Activated CD4-positive, alpha-beta T cell treated with anti-CD3 and anti-CD28 coated beads, Interleukin-2, amount 50 U/mL, for 1 hour (primary cell): ENCODE measurements around the gene PSMG1.
"Not testable (repeated sequence)": the region's sequence is repeated elsewhere in the genome, so short reads cannot be mapped to it uniquely, and the experiment has no call there.

Source experiments
- DNase-seq: peaks from one replicate; pipeline ENCODE4 v3.0.0-alpha.2; 2020

Gene PSMG1

GRCh38 chr21:39187141-39187540, 3.9 kb upstream of the PSMG1 start:
- no peak for DNase-seq

DNA sequence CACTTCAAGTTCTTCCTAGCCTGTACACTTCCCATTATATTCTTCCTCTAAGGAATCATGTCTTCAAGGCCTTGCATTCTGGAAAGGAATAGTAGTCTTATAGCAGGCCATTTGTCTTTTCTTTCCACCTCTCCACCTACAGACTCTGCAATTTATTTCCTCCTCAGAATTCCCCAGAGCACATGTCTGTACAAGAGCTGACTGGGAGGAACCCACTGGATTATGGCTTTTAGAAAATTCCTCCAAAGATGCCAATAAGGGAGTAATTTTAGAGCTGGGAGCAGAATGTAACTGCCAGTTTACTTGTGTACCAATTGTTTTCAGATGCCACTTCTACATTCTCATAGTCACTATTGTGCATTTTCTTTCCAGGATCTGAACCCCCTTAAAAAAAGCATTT, 3.4 kb upstream of the PSMG1 start:
- DNase-seq: no peak

DNA sequence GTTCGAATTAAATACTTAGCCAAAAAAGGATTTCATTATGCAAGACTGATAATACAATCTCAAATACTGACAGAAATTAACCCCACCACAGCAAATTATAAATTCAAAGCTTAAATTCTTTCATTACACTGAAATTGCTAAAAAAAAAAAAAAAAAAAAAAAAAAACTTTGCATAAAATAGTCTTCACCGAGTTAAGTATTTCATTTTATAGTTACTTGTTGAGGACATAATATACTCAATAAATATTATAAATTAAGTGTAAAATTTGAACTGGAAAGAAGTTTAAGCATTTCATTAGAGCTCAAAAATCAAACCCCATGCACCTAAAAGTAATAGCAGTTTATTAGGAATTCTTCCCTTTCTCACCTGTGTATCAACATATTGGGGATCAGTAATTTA, 1.9 kb upstream of the PSMG1 start:
- DNase-seq: no peak

DNA sequence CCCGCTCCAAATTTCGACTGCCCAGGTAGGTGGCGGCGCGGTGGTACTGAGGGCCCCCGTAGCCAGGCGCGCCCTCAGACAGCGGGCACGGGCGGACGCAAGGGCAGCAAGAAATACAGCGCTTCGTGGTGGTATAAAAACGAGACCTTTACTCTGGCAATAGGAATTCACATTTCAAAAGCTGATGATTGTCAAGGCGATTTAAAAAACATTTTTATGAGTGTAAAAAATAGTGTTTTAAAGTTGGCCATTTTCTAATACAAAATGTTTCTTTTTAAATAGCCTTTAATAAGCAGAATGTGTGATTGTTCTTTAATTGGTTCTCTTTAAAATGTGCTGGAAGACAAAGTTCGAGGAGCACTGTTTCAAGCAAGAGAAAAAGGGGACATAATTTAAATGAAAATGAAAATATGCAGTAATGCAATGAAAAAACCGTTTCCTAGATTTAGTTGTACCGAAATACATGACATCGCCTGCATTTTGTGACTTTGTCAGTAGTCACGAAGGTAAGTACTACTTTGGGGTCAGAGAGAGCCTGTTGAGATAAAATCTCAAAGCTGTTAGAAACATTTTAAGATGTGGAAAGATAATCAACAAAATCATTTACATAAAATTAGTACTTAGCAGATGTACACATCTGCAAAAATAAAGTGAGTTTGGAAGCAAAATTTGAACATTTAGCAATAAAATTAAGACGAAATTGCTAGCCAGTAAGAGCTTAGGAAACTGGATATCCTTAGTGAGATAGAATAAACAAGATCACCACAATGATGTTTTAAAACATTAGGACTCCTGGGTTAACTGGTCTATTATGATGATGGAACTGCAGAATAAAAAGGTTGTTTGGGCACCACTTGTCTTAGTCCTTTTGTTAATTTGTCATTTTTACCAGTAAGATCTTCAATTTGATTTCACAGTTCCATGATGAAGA, 1.1 kb upstream of the PSMG1 start:
- DNase-seq: no peak

GRCh38 chr21:39182484-39183271, 573 bp downstream of the PSMG1 start:
- DNase-seq: no peak

DNA sequence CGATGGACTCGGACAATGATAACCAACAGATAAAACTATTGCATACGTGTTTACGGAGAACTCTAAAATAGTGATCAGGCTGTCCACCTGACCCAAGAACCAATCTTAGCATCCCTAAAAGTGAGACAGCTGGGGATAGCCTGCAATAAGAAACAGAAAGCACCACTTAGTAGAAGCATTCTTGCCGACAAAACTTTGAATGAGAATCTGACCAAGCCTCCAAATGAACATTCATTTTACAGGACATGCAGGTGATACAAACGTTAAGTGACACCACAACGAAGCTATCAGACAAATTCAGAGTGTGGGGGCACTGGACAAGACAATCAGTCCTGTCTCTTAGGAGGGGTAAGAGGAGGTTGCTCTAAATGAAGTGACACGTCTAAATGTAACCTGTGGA, 1.2 kb downstream of the PSMG1 start:
- DNase-seq: no peak

GRCh38 chr21:39181205-39181818, 1.9 kb downstream of the PSMG1 start:
- no peak for DNase-seq

GRCh38 chr21:39180429-39181019, 2.7 kb downstream of the PSMG1 start:
- no peak for DNase-seq

GRCh38 chr21:39178421-39178820, 4.8 kb downstream of the PSMG1 start:
- DNase-seq: no peak

DNA sequence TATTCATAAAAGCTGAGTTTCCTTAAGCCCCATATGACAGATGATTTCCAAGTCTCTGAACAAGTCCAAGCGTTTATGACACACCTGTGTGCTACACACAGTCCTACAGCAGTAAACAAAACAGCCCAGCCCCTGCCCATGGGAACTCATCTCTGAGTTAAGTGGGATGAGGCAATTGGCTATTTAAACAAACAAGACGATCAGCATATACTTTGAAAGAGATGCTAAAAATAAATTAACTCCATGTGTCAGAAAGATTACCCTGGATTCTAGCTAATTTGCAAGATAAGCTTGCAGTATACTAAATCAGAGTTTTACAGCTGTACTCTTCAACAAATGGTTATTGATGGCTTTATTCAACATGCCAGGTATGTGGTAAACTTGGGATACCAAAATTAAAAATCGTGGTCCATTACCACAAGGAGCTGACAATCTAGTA, 7.0 kb downstream of the PSMG1 start:
- no peak for DNase-seq

- no peak for DNase-seq
Measured at GRCh38 chr21:39175665-39176064, 7.6 kb downstream of the PSMG1 start.

DNA sequence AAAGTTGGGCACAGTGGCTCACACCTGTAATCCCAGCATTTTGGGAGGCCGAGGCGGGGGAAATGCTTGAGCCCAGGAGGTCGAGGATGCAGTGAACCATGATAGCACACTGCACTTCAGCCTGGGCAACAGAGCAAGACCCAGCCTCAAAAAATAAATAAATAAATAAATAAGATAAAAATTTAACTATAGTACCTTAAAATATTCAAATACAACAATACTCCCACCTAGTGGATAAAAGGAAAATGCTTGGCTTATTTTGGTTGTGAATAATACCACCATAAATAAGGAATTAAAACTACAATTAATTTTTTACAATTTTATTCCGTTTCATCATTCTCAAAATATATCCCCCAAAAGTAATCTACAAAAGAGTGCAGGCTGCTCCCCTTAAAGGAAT, 8.1 kb downstream of the PSMG1 start:
- DNase-seq: no peak

DNA sequence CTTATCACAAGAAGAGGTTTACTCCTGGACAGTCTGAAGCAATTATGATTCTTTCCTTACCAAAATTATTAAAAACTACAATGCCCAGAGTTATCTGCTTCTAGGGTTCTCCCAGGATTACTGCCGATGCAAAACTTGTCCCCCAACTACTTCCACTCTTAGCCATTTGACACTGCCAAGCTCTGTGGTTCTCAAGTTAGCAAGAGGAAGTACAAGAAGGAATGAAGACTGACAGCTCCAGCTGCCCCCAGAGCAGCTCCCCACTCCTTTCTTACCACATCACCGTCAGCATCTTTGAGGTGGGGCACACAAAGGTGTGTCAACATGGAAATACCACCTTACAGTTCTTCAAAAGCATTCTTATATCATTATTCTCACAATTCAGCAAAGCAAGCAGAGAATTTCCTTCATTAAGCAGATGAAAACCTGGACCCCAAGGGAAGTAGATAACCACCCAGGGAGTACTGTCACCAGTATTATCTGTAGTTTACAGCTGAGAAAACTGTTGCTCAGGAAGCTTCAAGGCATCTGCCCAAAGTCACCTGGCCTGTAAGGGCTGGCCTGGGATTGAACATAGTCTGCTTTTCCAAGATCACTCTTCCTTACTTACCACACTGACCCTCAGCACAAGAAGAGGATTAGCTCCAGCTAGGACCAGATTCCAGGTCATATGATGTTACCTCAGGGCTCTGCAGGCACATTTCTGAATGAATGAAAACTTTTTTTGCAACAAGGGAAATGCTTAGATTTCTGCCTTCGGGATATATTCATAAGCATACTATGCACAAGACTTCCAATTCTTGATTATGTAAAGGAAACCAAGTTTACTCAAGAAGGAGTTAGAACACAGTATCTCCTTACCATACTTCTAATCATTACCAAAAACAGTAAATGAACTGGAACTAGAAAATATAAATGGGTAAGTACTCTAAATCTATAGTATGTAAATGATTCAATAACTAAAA, 9.3 kb downstream of the PSMG1 start:
- DNase-seq: no peak

DNA sequence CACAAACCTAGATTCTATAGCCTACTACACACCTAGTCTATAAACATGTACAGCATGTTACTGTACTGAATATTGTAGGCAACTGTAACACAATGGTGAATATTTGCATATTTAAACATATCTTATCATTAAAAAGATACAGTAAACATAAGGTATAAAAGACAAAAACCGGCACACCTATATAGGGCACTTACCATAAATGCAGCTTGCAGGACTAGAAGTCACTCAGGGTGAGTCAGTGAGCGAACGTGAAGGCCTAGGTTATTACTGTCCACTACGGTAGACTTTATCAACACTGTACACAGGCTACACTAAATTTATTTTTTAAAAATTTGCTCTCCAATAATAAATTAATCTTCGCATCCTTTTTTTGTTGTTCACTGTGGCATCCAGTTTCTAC, 13.3 kb downstream of the PSMG1 start:
- DNase-seq: no peak

DNA sequence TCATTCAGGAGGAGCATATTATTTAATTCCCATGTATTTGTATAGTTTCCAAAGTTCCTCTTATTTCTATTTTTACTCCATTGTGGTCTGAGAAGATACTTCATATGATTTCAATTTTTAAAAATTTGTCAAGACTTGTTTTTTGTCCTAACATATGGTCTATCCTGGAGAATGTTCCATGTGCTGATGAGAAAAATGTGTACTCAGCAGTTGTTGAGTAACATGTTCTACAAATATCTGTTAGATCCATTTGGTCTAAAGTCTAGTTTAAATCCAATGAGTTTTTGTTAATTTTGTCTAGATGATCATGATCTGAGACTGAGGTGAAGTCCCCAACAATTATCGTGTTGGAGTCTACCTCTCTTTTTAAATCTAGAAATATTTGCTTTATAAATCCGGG, 14.5 kb downstream of the PSMG1 start:
- DNase-seq: no peak

DNA sequence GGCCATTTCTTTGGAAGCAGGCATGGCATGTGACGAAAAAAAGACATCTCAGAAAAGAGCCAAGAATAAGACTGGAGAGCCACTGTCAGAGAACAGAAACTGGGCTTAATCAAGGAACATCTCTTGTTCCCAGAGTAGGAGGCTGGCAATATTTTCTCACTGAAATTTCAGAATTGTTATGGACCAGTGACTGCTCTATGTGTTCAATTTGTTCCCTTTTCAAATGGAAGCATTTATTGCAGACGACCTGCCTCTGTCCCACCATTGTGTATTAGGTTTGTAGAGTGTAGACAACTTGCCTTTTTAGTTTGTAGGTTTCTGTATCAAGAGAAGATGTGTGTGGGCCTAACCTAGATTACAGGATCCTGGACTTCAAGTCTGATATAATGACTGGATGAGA, 18.7 kb downstream of the PSMG1 start:
- DNase-seq: no peak

- no peak for DNase-seq
Measured at GRCh38 chr21:39161064-39161463, 22.2 kb downstream of the PSMG1 start.

DNA sequence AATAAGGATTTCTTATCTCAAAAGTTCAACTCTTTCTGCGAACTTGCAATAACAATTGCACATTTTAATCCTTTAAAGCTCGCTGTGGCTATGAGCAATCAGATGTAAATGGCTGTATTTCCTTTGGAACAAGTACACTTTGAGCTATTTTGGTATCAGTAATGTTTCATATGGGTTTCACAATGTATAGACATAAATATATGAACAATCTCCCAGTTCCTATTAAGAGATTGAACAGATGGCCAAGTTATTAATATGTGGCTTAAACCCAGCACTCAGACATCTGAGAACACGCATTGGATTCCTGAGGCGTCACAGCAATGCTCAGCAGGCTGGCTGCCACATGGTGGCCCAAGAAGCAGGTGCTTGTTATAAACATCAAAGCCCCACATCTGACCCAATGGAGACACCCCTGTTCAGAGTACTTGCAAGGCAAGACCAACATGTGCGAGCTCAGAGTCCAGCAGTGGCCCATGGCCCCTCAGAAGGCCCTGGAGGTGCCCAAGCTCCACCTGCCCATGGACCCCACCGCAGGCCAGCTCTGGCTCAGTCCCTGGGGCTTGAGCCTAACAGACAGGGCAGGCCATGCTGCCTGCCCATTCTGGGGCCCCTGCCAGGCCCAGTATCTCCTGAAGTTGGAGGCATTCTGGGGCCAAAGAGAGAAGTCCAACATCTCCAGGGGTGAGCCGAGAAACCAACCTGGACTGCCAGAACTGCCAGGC, 23.7 kb downstream of the PSMG1 start:
- no peak for DNase-seq

DNA sequence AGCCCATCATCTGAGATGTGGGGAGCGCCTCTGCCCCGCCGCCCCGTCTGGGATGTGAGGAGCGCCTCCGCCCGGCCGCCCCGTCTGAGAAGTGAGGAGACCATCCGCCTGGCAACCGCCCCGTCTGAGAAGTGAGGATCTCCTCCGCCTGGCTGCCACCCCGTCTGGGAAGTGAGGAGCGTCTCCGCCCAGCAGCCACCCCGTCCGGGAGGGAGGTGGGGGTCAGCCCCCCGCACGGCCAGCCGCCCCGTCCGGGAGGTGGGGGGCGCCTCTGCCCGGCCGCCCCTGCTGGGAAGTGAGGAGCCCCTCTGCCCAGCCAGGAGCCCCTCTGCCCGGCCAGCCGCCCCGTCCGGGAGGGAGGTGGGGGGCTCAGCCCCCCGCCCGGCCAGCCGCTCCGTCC, 26.0 kb downstream of the PSMG1 start:
- DNase-seq: not testable (repeated sequence)

DNA sequence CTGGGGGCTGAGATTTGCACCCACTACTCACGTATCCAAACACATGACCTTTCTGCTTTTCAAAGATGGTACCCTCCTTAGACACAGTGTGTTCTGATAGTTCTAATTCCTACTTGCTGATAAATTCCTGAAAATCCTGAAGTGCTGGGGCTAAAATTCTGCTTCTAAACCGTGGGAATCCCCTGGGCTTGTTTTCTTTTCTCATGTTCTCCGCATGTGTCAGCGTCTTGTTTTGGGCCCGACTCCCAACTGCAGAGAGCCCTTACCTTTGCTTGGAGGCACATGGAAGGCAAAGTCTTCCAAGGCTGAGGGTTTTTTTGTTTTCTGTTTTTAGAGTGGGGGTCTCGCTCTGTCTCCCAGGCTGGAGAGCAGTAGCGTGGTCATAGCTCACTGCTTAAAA, 27.2 kb downstream of the PSMG1 start:
- DNase-seq: no peak

- no peak for DNase-seq
Measured at GRCh38 chr21:39155578-39155977, 27.7 kb downstream of the PSMG1 start.
